IMR-90 (cell line): ENCODE data around the gene IAPP. TPM values are rescaled to one million over a fixed set of nuclear protein-coding genes. Genes with fewer than 3 reads are reported as not detected.

Experiments used
- ATAC-seq: fragments of 200-7000 bp; cut with Tn5 transposase; 2 replicates; pipeline ENCODE4 v1.9.1; 2020; ENCODE audit warnings: low read depth, mild to moderate bottlenecking, moderate library complexity
- BruUV-seq: library from RNA; stranded (reverse); fragments of 400-500 nt; replicated peaks from 2 replicates; lab custom pipeline; 2021; lab: Mats Ljungman, UMichigan
- CTCF ChIA-PET: fragments of 300-600 bp; formaldehyde crosslinking; extraction: SDS; loops from one replicate; lab custom pipeline; 2021; ENCODE audit warnings: antibody characterized with exemption; lab: Yijun Ruan, JAX
- POLR2A ChIA-PET: fragments of 300-600 bp; sonication (Branson Sonifier 250); formaldehyde crosslinking; loops from one replicate; lab custom pipeline; 2022; ENCODE audit warnings: antibody characterized with exemption; ENCODE audit not compliant: unreplicated experiment; lab: Charles Lee
- DNase-seq: peaks from one replicate; pipeline ENCODE4 v3.0.0; 2013
- H2AFZ ChIP-seq: replicated peaks from 2 replicates; pipeline ENCODE3; 2013; ENCODE audit warnings: low read length, mild to moderate bottlenecking; ENCODE audit not compliant: poor library complexity
- H2AK5ac ChIP-seq: 2 replicates; pipeline ENCODE4 v1.6.1; 2013; ENCODE audit warnings: low read depth, low read length, inconsistent platforms
- H2AK9ac ChIP-seq: replicated peaks from 2 replicates; pipeline ENCODE3; 2013; ENCODE audit warnings: mild to moderate bottlenecking, low read depth, low read length, moderate library complexity; ENCODE audit not compliant: poor library complexity
- H2BK120ac ChIP-seq: 2 replicates; pipeline ENCODE4 v1.6.1; 2013; ENCODE audit warnings: low read depth, low read length, inconsistent platforms
- H2BK15ac ChIP-seq: 3 replicates; pipeline ENCODE4 v1.6.1; 2013; ENCODE audit warnings: low read depth, low read length, inconsistent platforms
- H2BK20ac ChIP-seq: 2 replicates; pipeline ENCODE4 v1.6.1; 2013; ENCODE audit warnings: low read depth, mild to moderate bottlenecking, inconsistent platforms, low read length, moderate library complexity
- H2BK5ac ChIP-seq: 2 replicates; pipeline ENCODE4 v1.6.1; 2013; ENCODE audit warnings: mild to moderate bottlenecking, low read depth, low read length, inconsistent platforms; ENCODE audit not compliant: poor library complexity, severe bottlenecking
- H3K14ac ChIP-seq: replicated peaks from 2 replicates; pipeline ENCODE4 v1.6.1; 2013; ENCODE audit warnings: low read depth, low read length, inconsistent platforms
- H3K18ac ChIP-seq: 2 replicates; pipeline ENCODE4 v1.6.1; 2013; ENCODE audit warnings: low read depth, low read length, control low read depth
- H3K23ac ChIP-seq: 2 replicates; pipeline ENCODE4 v1.6.1; 2013; ENCODE audit warnings: low read depth, low read length, inconsistent platforms
- H3K27ac ChIP-seq: 2 replicates; pipeline ENCODE4 v1.5.1; 2013; ENCODE audit warnings: mild to moderate bottlenecking, control low read depth, low read length; ENCODE audit not compliant: insufficient read depth
- H3K27me3 ChIP-seq: 2 replicates; pipeline ENCODE4 v1.6.1; 2013; ENCODE audit warnings: low read length; ENCODE audit not compliant: control insufficient read depth, insufficient read depth
- H3K36me3 ChIP-seq: 2 replicates; pipeline ENCODE4 v1.6.1; 2013; ENCODE audit warnings: low read length, mixed read lengths; ENCODE audit not compliant: control insufficient read depth, insufficient read depth
- H3K4ac ChIP-seq: 2 replicates; pipeline ENCODE4 v1.6.1; 2013; ENCODE audit warnings: low read depth, low read length, inconsistent platforms
- H3K4me1 ChIP-seq: 2 replicates; pipeline ENCODE4 v1.6.1; 2013; ENCODE audit warnings: low read length, mixed read lengths; ENCODE audit not compliant: control insufficient read depth, insufficient read depth
- H3K4me2 ChIP-seq: 2 replicates; pipeline ENCODE4 v1.6.1; 2013; ENCODE audit warnings: low read depth, mild to moderate bottlenecking, control low read depth, low read length, moderate library complexity
- H3K4me3 ChIP-seq: 2 replicates; pipeline ENCODE4 v1.5.1; 2013; ENCODE audit warnings: low read depth, mild to moderate bottlenecking, control low read depth, low read length, moderate library complexity; ENCODE audit not compliant: insufficient read depth
- H3K56ac ChIP-seq: 2 replicates; pipeline ENCODE4 v1.6.1; 2013; ENCODE audit warnings: low read length, inconsistent platforms; ENCODE audit not compliant: insufficient read depth; ENCODE audit errors: extremely low read depth
- H3K79me1 ChIP-seq, 2 experiments: 2 replicates each; pipeline ENCODE4 v1.6.1; 2013; ENCODE audit warnings: low read length in 2 of 2, inconsistent platforms in 1 of 2, low read depth in 1 of 2
- H3K9ac ChIP-seq: 2 replicates; pipeline ENCODE4 v1.6.1; 2013; ENCODE audit warnings: low read depth, low read length, control low read depth
- H3K9me1 ChIP-seq: 2 replicates; pipeline ENCODE4 v1.6.1; 2013; ENCODE audit warnings: low read length, inconsistent platforms; ENCODE audit not compliant: insufficient read depth
- H3K9me3 ChIP-seq: 2 replicates; pipeline ENCODE4 v1.6.1; 2013; ENCODE audit warnings: low read length; ENCODE audit not compliant: control insufficient read depth, insufficient read depth
- H4K20me1 ChIP-seq: 2 replicates; pipeline ENCODE4 v1.6.1; 2013; ENCODE audit warnings: low read length, inconsistent platforms; ENCODE audit not compliant: insufficient read depth
- H4K5ac ChIP-seq: 2 replicates; pipeline ENCODE4 v1.6.1; 2013; ENCODE audit warnings: mild to moderate bottlenecking, low read depth, low read length, control low read depth
- H4K8ac ChIP-seq, 2 experiments: 2 replicates each; pipeline ENCODE4 v1.6.1; 2013; ENCODE audit warnings: low read depth in 2 of 2, low read length in 2 of 2, control low read depth in 1 of 2, inconsistent platforms in 1 of 2
- H4K91ac ChIP-seq: 2 replicates; pipeline ENCODE4 v1.6.1; 2013; ENCODE audit warnings: low read depth, low read length, inconsistent platforms; ENCODE audit not compliant: insufficient read depth
- FOS ChIP-seq: fragments of 150-350 bp; IDR thresholded peaks from 2 replicates; pipeline ENCODE4 v1.6.1; 2016; ENCODE audit warnings: low read depth, low read length
- WGBS, 2 experiments: methylation state at CpG; one replicate each; pipeline versions ENCODE4 v1.1.5 to v1.1.7; 2013; ENCODE audit warnings: missing lambda C conversion rate in 2 of 2; ENCODE audit not compliant: insufficient read length in 1 of 2; ENCODE audit errors: extremely low coverage in 2 of 2; 5-methylcytosine and 5-hydroxymethylcytosine counted together
- dilution Hi-C: fragments of 300-500 bp; cut with HindIII; formaldehyde crosslinking; loops from one replicate; pipeline ENCODE4 v1.14.3; 2018; ENCODE audit warnings: low sequenced_read_pairs; ENCODE audit not compliant: unreplicated experiment
- in situ Hi-C: fragments of 300-500 bp; cut with MboI; formaldehyde crosslinking; loops from 3 replicates; pipeline ENCODE4 v1.14.3; 2019; ENCODE audit warnings: low sequenced_read_pairs, inconsistent platforms, mixed read lengths
- intact Hi-C: fragments of 100-400 bp; cut with micrococcal nuclease; formaldehyde crosslinking; loops from 2 replicates; pipeline ENCODE4 v1.10.0; 2022
- polyA plus RNA-seq, 3 experiments: library from polyadenylated mRNA; depleted of rRNA; stranded (reverse); fragments of >200 nt; gene quantifications; 2 replicates each; pipeline ENCODE4 v1.2.3, GENCODE V29; 2012; ENCODE audit warnings: low replicate concordance in 1 of 3
- total RNA-seq: library from RNA; depleted of rRNA; stranded (reverse); fragments of >200 nt; gene quantifications from 2 replicates; pipeline ENCODE4 v1.2.3, GENCODE V29; 2012

IAPP gene
- total and polyA plus RNA-seq, 2 of the 4 experiments (the other 2 are of a cell fraction) = not detected

DNA sequence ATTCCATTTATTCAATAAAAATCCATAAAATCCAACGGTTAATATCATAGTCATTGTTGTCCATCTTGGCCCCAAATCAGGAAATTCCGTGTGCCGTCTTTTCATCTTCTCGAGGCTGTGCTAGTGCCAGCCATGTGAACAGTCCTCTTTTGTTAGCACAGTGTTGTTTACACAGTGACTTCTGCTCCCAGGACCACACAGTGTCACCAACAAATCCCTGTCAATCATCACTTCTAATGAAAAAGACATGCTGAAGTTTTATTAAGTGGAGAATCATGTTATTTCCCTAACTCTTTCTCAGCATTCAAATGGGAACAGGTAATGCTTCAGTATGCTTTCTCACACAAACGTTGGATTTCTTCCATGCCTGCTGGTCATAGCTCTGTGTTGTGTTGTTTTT is 36.0 kb upstream of the IAPP start:
- POLR2A ChIA-PET = no interaction called here
- H2AFZ ChIP-seq = no peak overlapping the region
- H3K14ac ChIP-seq = no peak overlapping the region
- no peak overlapping the region for H4K5ac ChIP-seq
- H3K4me2 ChIP-seq = no peak overlapping the region
- H2BK20ac ChIP-seq = no peak overlapping the region
- H3K27ac ChIP-seq = no peak overlapping the region
- no peaks in the 10 kb centered on the region for H3K4me1 ChIP-seq
- H3K23ac ChIP-seq = no peak overlapping the region
- no peak overlapping the region for H4K8ac ChIP-seq
- H3K56ac ChIP-seq = no peak overlapping the region
- no peak for TF ChIP-seq FOS
- no peaks in the 10 kb centered on the region for H4K20me1 ChIP-seq
- WGBS, 2 experiments = 58% methylated on average over 3 of the region's 5 CpGs; no CpG with 5 or more reads in 1 of the 2 experiments
- no peaks in the 10 kb centered on the region for H3K9me1 ChIP-seq
- H3K79me1 ChIP-seq = no peaks in the 10 kb centered on the region
- H2BK5ac ChIP-seq = no peak overlapping the region
- H3K4me3 ChIP-seq = no peak overlapping the region
- no peak overlapping the region for H2BK15ac ChIP-seq
- dilution Hi-C loops = no loop called here
- ATAC-seq = no peak
- H4K91ac ChIP-seq = no peak overlapping the region
- H2AK9ac ChIP-seq = no peak overlapping the region
- CTCF ChIA-PET = no interaction called here
- H3K18ac ChIP-seq = no peak overlapping the region
- H3K4ac ChIP-seq = no peak overlapping the region
- 0 out of 2 replicates have a peak, but pooled peaks cover 2% of the 10 kb centered on the region for H3K9me3 ChIP-seq
- H2BK120ac ChIP-seq = no peak overlapping the region
- H3K36me3 ChIP-seq = no peaks in the 10 kb centered on the region
- DNase-seq = no peak
- intact Hi-C loops = no loop called here
- in situ Hi-C loops = no loop called here
- BruUV-seq = no TSS peak
- no peaks in the 10 kb centered on the region for H3K27me3 ChIP-seq
- H2AK5ac ChIP-seq = no peak overlapping the region
- H3K9ac ChIP-seq = no peak overlapping the region
